ENCODE results near the gene HPSE. TPM values are rescaled to one million over a fixed set of nuclear protein-coding genes. Genes with fewer than 3 reads are reported as not detected.

HPSE gene
- total and polyA plus RNA-seq, 4 donors = 0.43 to 4.7 (median 1.0) TPM

GRCh38 chr4:83248486-83248885 lies 86.2 kb downstream of the HPSE start:
- no peaks in the 10 kb centered on the region for H3K36me3 ChIP-seq (ENCODE audit: control insufficient read depth in 4 of 4, insufficient read depth in 3 of 4, low read depth in 1 of 4, low read length in 3 of 4)
- TF ChIP-seq HNF4G (IDR thresholded peaks at IDR 0.05) (no peak), RAD21 (IDR thresholded peaks at IDR 0.05) (no peak), TAF1 (conservative IDR thresholded peaks at IDR 0.05) (no peak), ATF3 (IDR thresholded peaks at IDR 0.05) (no peak), HNF4A (conservative IDR thresholded peaks at IDR 0.05) (no peak), REST (IDR thresholded peaks at IDR 0.05) (no peak), CTCF (IDR thresholded peaks at IDR 0.05; ENCODE audit: low read depth, low read length, missing input control) (no peak), FOXA2 (IDR thresholded peaks at IDR 0.05) (no peak), RXRA (IDR thresholded peaks at IDR 0.05) (no peak), ZBTB33 (IDR thresholded peaks at IDR 0.05) (no peak), JUND (IDR thresholded peaks at IDR 0.05) (no peak), NR2F2 (IDR thresholded peaks at IDR 0.05) (no peak), SP1 (IDR thresholded peaks at IDR 0.05) (no peak), FOXA1 (IDR thresholded peaks at IDR 0.05) (no peak), GABPA (IDR thresholded peaks at IDR 0.05 in 1 of 2, conservative IDR thresholded peaks at IDR 0.05 in 1 of 2) (no peak), YY1 (IDR thresholded peaks at IDR 0.05) (no peak), MAX (IDR thresholded peaks at IDR 0.05) (no peak), EGR1 (IDR thresholded peaks at IDR 0.05; ENCODE audit: low read depth in 2 of 2) (no peak)
- no peak overlapping the region for H3K9ac ChIP-seq (ENCODE audit: low read depth in 1 of 2, low read length in 2 of 2)
- WGBS = 91% methylated on average over 5 of the region's 5 CpGs
- no peak overlapping the region for H3K27ac ChIP-seq (ENCODE audit: low read depth in 1 of 2, low read length in 2 of 2)
- H3K27me3 ChIP-seq (ENCODE audit: control insufficient read depth in 4 of 4, insufficient read depth in 4 of 4, low read length in 3 of 4) = no peaks in the 10 kb centered on the region
- no peaks in the 10 kb centered on the region for H3K4me1 ChIP-seq (ENCODE audit: control insufficient read depth in 4 of 4, insufficient read depth in 4 of 4, low read length in 3 of 4)
- no peak overlapping the region for H3K4me3 ChIP-seq (ENCODE audit: low read depth in 1 of 3, low read length in 3 of 3)
- no peak for DNase-seq (ENCODE audit: low spot score)
- H3K9me3 ChIP-seq (ENCODE audit: control insufficient read depth in 4 of 4, low read length in 3 of 4) = no peaks in the 10 kb centered on the region

All from liver (tissue), 9 donors.